OCI-LY1 (cell line): ENCODE results near the gene NPAS3.

ENCODE experiments used
- H2AFZ ChIP-seq: fragments of 200-600 bp; sonication (generic), shearing (Covaris generic); 2 replicates; pipeline ENCODE4 v1.6.0; 2014; ENCODE audit warnings: antibody characterized with exemption, mild to moderate bottlenecking, low read length
- H3F3A ChIP-seq: fragments of 200-600 bp; sonication (generic), shearing (Covaris generic); 2 replicates; pipeline ENCODE4 v1.6.0; 2014; ENCODE audit warnings: mild to moderate bottlenecking, antibody characterized with exemption, low read length, moderate library complexity; ENCODE audit not compliant: insufficient read depth
- H3K27ac ChIP-seq: fragments of 200-600 bp; sonication (generic); 2 replicates; pipeline ENCODE4 v1.5.1; 2014; ENCODE audit warnings: low read length, mixed run types, mild to moderate bottlenecking, low read depth; ENCODE audit not compliant: poor library complexity, severe bottlenecking
- H3K27me3 ChIP-seq: fragments of 200-600 bp; sonication (generic); 2 replicates; pipeline ENCODE4 v1.6.0; 2014; ENCODE audit warnings: antibody characterized with exemption, mild to moderate bottlenecking, low read length, moderate library complexity; ENCODE audit not compliant: insufficient read depth
- H3K36me3 ChIP-seq: fragments of 200-600 bp; sonication (generic); 2 replicates; pipeline ENCODE4 v1.6.1; 2014; ENCODE audit warnings: mild to moderate bottlenecking, antibody characterized with exemption, low read length, moderate library complexity, mixed read lengths; ENCODE audit not compliant: insufficient read depth
- H3K4me1 ChIP-seq: fragments of 200-600 bp; sonication (generic); 2 replicates; pipeline ENCODE4 v1.5.1; 2014; ENCODE audit warnings: mild to moderate bottlenecking, low read length, moderate library complexity; ENCODE audit not compliant: insufficient read depth, severe bottlenecking
- H3K4me2 ChIP-seq: fragments of 200-600 bp; sonication (generic), shearing (Covaris generic); 2 replicates; pipeline ENCODE4 v1.6.1; 2014; ENCODE audit warnings: low read length
- H3K4me3 ChIP-seq: fragments of 200-600 bp; sonication (generic); 2 replicates; pipeline ENCODE4 v1.5.1; 2014; ENCODE audit warnings: low read length, low read depth, mild to moderate bottlenecking, mixed read lengths; ENCODE audit not compliant: poor library complexity, severe bottlenecking
- H3K79me2 ChIP-seq: fragments of 200-600 bp; shearing (Covaris generic); 2 replicates; pipeline ENCODE4 v1.6.1; 2016; ENCODE audit warnings: mixed run types, low read length, mixed read lengths; ENCODE audit not compliant: insufficient read depth
- H3K9ac ChIP-seq: fragments of 200-600 bp; sonication (generic), shearing (Covaris generic); 2 replicates; pipeline ENCODE4 v1.6.1; 2014; ENCODE audit warnings: mild to moderate bottlenecking, low read length, mixed read lengths
- H3K9me2 ChIP-seq: fragments of 200-600 bp; sonication (generic), shearing (Covaris generic); 2 replicates; pipeline ENCODE4 v1.6.1; 2014; ENCODE audit warnings: low read depth, mild to moderate bottlenecking, low read length, mixed read lengths
- H3K9me3 ChIP-seq: fragments of 200-600 bp; shearing (Covaris generic); 2 replicates; pipeline ENCODE4 v1.6.1; 2014; ENCODE audit warnings: low read length, mixed read lengths
- H4K20me1 ChIP-seq: fragments of 200-600 bp; sonication (generic), shearing (Covaris generic); 2 replicates; pipeline ENCODE4 v1.6.0; 2016; ENCODE audit warnings: mild to moderate bottlenecking, low read length; ENCODE audit not compliant: insufficient read depth
- EZH2 ChIP-seq: fragments of 200-600 bp; sonication (generic), shearing (Covaris generic); IDR thresholded peaks from 2 replicates; pipeline ENCODE4 v1.8.0; 2017; ENCODE audit warnings: borderline replicate concordance, mixed run types, mild to moderate bottlenecking, antibody characterized with exemption, low read length, moderate library complexity, mixed read lengths
- TF ChIP-seq, protein P1 (sequence below): fragments of 200-600 bp; sonication (generic), shearing (Covaris generic); IDR thresholded peaks from 2 replicates; pipeline ENCODE4 v1.5.1; 2017; ENCODE audit warnings: mild to moderate bottlenecking, antibody characterized with exemption, low read length, moderate library complexity, mixed read lengths

The NPAS3 gene

DNA sequence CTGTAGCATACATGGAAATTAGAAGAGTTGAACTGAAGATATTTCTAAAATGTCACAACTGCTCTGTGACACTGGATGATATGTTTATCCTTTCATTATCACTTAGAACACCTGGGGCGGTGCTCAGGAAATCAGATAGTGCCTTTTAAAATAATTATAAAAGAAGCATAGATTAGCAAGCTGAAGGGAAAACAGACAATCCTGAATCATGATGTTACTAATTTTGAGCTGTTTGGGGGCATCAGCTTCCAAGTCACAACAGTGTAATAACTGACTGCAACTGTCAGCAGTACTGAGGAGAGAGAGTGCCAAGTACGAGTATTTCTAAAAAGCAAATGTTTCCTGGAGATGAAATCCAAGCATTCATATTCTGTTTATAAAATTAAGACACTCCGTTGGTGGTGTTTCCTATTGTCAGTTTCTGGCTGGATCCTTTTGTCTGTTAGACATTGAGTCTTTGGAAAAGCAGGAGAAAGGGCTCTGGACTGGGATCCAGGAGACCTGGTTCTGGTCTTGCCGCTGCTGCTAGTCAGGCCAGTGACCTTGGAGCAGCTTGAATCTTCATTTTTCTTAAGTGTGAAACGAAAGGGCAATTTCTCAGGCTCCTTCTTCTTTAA lies 632.1 kb downstream of the NPAS3 start:
- no peaks in the 10 kb centered on the region for H3F3A ChIP-seq
- TF ChIP-seq, protein P1, sequence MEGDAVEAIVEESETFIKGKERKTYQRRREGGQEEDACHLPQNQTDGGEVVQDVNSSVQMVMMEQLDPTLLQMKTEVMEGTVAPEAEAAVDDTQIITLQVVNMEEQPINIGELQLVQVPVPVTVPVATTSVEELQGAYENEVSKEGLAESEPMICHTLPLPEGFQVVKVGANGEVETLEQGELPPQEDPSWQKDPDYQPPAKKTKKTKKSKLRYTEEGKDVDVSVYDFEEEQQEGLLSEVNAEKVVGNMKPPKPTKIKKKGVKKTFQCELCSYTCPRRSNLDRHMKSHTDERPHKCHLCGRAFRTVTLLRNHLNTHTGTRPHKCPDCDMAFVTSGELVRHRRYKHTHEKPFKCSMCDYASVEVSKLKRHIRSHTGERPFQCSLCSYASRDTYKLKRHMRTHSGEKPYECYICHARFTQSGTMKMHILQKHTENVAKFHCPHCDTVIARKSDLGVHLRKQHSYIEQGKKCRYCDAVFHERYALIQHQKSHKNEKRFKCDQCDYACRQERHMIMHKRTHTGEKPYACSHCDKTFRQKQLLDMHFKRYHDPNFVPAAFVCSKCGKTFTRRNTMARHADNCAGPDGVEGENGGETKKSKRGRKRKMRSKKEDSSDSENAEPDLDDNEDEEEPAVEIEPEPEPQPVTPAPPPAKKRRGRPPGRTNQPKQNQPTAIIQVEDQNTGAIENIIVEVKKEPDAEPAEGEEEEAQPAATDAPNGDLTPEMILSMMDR = no peak
- TF ChIP-seq EZH2 = no peak
- no peak overlapping the region for H3K4me2 ChIP-seq
- H3K27me3 ChIP-seq = no peaks in the 10 kb centered on the region
- no peaks in the 10 kb centered on the region for H3K4me1 ChIP-seq
- H3K4me3 ChIP-seq = no peak overlapping the region
- no peak overlapping the region for H3K9ac ChIP-seq
- H3K27ac ChIP-seq = no peak overlapping the region
- H3K9me3 ChIP-seq = no peaks in the 10 kb centered on the region
- no peaks in the 10 kb centered on the region for H3K9me2 ChIP-seq
- H4K20me1 ChIP-seq = no peaks in the 10 kb centered on the region
- H3K79me2 ChIP-seq = no peaks in the 10 kb centered on the region
- H2AFZ ChIP-seq = no peak overlapping the region
- H3K36me3 ChIP-seq = no peaks in the 10 kb centered on the region

GRCh38 chr14:33573301-33573880 lies 634.7 kb downstream of the NPAS3 start:
- Histone ChIP-seq H3K4me1 (no peaks in the 10 kb centered on the region), H3K4me3 (no peak overlapping the region), H3K27ac (no peak overlapping the region), H3K27me3 (no peaks in the 10 kb centered on the region), H3K4me2 (no peak overlapping the region), H3F3A (no peaks in the 10 kb centered on the region), H3K79me2 (no peaks in the 10 kb centered on the region), H3K9me2 (no peaks in the 10 kb centered on the region), H3K9ac (no peak overlapping the region), H2AFZ (no peak overlapping the region), H3K36me3 (no peaks in the 10 kb centered on the region), H3K9me3 (no peaks in the 10 kb centered on the region), H4K20me1 (no peaks in the 10 kb centered on the region)
- TF ChIP-seq, protein P1 = no peak
- no peak for TF ChIP-seq EZH2

DNA sequence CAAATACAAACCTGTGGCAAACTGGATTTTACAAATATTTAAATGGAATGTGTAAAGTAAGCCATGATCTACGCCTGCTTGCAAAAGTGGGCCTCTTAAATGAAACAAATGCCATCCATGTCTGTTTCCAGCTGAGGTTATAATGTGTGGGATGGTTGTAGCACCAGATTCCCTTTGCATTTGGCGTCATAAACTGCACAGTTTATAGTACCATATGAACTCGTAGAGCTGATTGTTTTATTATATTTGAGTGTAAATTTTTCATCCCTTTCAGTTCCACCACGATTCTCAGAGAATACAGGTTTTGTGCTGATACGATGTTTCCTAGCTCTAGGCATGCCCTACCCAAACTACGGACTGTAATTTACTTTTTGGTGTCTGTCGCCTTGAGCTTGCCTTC lies 637.3 kb downstream of the NPAS3 start:
- H3F3A ChIP-seq = no peaks in the 10 kb centered on the region
- no peak for TF ChIP-seq EZH2
- TF ChIP-seq, protein P1 = no peak
- H4K20me1 ChIP-seq = no peaks in the 10 kb centered on the region
- no peak overlapping the region for H3K4me3 ChIP-seq
- no peak overlapping the region for H3K9ac ChIP-seq
- no peaks in the 10 kb centered on the region for H3K9me3 ChIP-seq
- H3K9me2 ChIP-seq = no peaks in the 10 kb centered on the region
- H3K27me3 ChIP-seq = no peaks in the 10 kb centered on the region
- H3K79me2 ChIP-seq = no peaks in the 10 kb centered on the region
- no peaks in the 10 kb centered on the region for H3K4me1 ChIP-seq
- H3K27ac ChIP-seq = no peak overlapping the region
- no peak overlapping the region for H3K4me2 ChIP-seq
- no peak overlapping the region for H2AFZ ChIP-seq
- no peaks in the 10 kb centered on the region for H3K36me3 ChIP-seq
